WTC11 (cell line): ENCODE data around the gene FIZ1. TPM values are rescaled to one million over a fixed set of nuclear protein-coding genes. Genes with fewer than 3 reads are reported as not detected.

Experiments used
- ATAC-seq: fragments of 200-7000 bp; cut with Tn5 transposase; 2 replicates; pipeline ENCODE4 v1.10.0; 2021; ENCODE audit warnings: mild to moderate bottlenecking, moderate library complexity
- CTCF ChIA-PET: fragments of 300-600 bp; sonication (Branson Sonifier 250); formaldehyde crosslinking; loops from one replicate; lab custom pipeline; 2021; ENCODE audit warnings: antibody characterized with exemption; lab: Charles Lee
- POLR2A ChIA-PET: fragments of 350-600 bp; sonication (Branson Sonifier 250); formaldehyde crosslinking; loops from one replicate; lab custom pipeline; 2021; ENCODE audit warnings: antibody characterized with exemption; lab: Charles Lee
- DNase-seq: peaks from one replicate; pipeline ENCODE4 v3.0.0; 2021; ENCODE audit warnings: low spot score
- H3K27ac Mint-ChIP-seq: 2 replicates; pipeline ENCODE4 v1.8.0; 2021; ENCODE audit warnings: mixed read lengths
- H3K27me3 Mint-ChIP-seq: 2 replicates; pipeline ENCODE4 v1.8.0; 2021; ENCODE audit warnings: low read depth, mild to moderate bottlenecking, moderate library complexity, mixed read lengths
- H3K36me3 Mint-ChIP-seq: 2 replicates; pipeline ENCODE4 v1.8.0; 2021; ENCODE audit warnings: mixed read lengths
- H3K4me1 Mint-ChIP-seq: 2 replicates; pipeline ENCODE4 v1.8.0; 2022; ENCODE audit warnings: mixed read lengths
- H3K4me3 Mint-ChIP-seq: 2 replicates; pipeline ENCODE4 v1.8.0; 2021; ENCODE audit warnings: mild to moderate bottlenecking, moderate library complexity, mixed read lengths
- H3K9me3 Mint-ChIP-seq: 2 replicates; pipeline ENCODE4 v1.8.0; 2021; ENCODE audit warnings: mixed read lengths
- ATF2 ChIP-seq: sonication (generic); formaldehyde crosslinking; IDR thresholded peaks from 2 replicates; pipeline ENCODE4 v1.8.1; 2022; ENCODE audit warnings: low read depth, missing genetic modification reagents, borderline replicate concordance
- ATF3 ChIP-seq: sonication (generic); formaldehyde crosslinking; conservative IDR thresholded peaks from 2 replicates; pipeline ENCODE4 v1.8.1; 2022; ENCODE audit warnings: mild to moderate bottlenecking, missing genetic modification reagents
- CBFB ChIP-seq: sonication (generic); formaldehyde crosslinking; IDR thresholded peaks from 2 replicates; pipeline ENCODE4 v1.8.1; 2022; ENCODE audit warnings: mild to moderate bottlenecking, low read depth, missing genetic modification reagents
- CDX4 ChIP-seq: fragments of 250-450 bp; sonication (Bioruptor Pico); IDR thresholded peaks from 2 replicates; pipeline ENCODE4 v1.9.0; 2021; ENCODE audit warnings: moderate library complexity, mild to moderate bottlenecking, inconsistent platforms, borderline replicate concordance
- CREB1 ChIP-seq: sonication (generic); formaldehyde crosslinking; IDR thresholded peaks from 2 replicates; pipeline ENCODE4 v1.8.0; 2023; ENCODE audit warnings: mild to moderate bottlenecking, missing genetic modification reagents
- FOXP1 ChIP-seq: sonication (generic); formaldehyde crosslinking; IDR thresholded peaks from 2 replicates; pipeline ENCODE4 v1.8.0; 2022; ENCODE audit warnings: missing genetic modification reagents, mild to moderate bottlenecking, moderate library complexity, borderline replicate concordance
- FOXP4 ChIP-seq: sonication (generic); formaldehyde crosslinking; IDR thresholded peaks from 2 replicates; pipeline ENCODE4 v1.8.0; 2022; ENCODE audit warnings: mild to moderate bottlenecking, missing genetic modification reagents
- GABPB1 ChIP-seq: sonication (generic); formaldehyde crosslinking; IDR thresholded peaks from 2 replicates; pipeline ENCODE4 v1.8.1; 2023; ENCODE audit warnings: mild to moderate bottlenecking, missing genetic modification reagents
- IRF1 ChIP-seq: sonication (generic); formaldehyde crosslinking; IDR thresholded peaks from 2 replicates; pipeline ENCODE4 v1.8.0; 2023; ENCODE audit warnings: missing genetic modification reagents
- KAT7 ChIP-seq: sonication (generic); formaldehyde crosslinking; IDR thresholded peaks from 2 replicates; pipeline ENCODE4 v1.8.1; 2023; ENCODE audit warnings: missing genetic modification reagents, mild to moderate bottlenecking, borderline replicate concordance
- SMAD4 ChIP-seq: sonication (generic); formaldehyde crosslinking; IDR thresholded peaks from 2 replicates; pipeline ENCODE4 v1.8.0; 2022; ENCODE audit warnings: mild to moderate bottlenecking, missing genetic modification reagents
- SOX15 ChIP-seq: fragments of 250-450 bp; sonication (Bioruptor Pico); IDR thresholded peaks from 2 replicates; pipeline ENCODE4 v1.9.0; 2021; ENCODE audit warnings: mild to moderate bottlenecking
- SP1 ChIP-seq: sonication (generic); formaldehyde crosslinking; conservative IDR thresholded peaks from 2 replicates; pipeline ENCODE4 v1.8.1; 2022; ENCODE audit warnings: missing genetic modification reagents
- TEAD1 ChIP-seq: sonication (generic); formaldehyde crosslinking; IDR thresholded peaks from 2 replicates; pipeline ENCODE4 v1.8.0; 2022; ENCODE audit warnings: mild to moderate bottlenecking, missing genetic modification reagents
- ZBTB43 ChIP-seq: sonication (generic); formaldehyde crosslinking; IDR thresholded peaks from 2 replicates; pipeline ENCODE4 v1.8.1; 2023; ENCODE audit warnings: mild to moderate bottlenecking, missing genetic modification reagents
- ZNF281 ChIP-seq: sonication (generic); formaldehyde crosslinking; IDR thresholded peaks from 2 replicates; pipeline ENCODE4 v1.8.0; 2023; ENCODE audit warnings: mild to moderate bottlenecking, missing genetic modification reagents
- ZNF416 ChIP-seq: fragments of 250-450 bp; sonication (Bioruptor Pico); IDR thresholded peaks from 2 replicates; pipeline ENCODE4 v1.9.0; 2021; ENCODE audit warnings: mild to moderate bottlenecking, inconsistent platforms
- ZNF512 ChIP-seq: sonication (generic); formaldehyde crosslinking; IDR thresholded peaks from 2 replicates; pipeline ENCODE4 v1.8.1; 2022; ENCODE audit warnings: missing genetic modification reagents, borderline replicate concordance
- total RNA-seq: library from RNA; stranded (reverse); gene quantifications from 3 replicates; pipeline ENCODE4 v1.2.3, GENCODE V29; 2021

The FIZ1 gene
- total RNA-seq, 1 experiment from 2014 or later = 20.1 TPM

- CTCF ChIA-PET = interaction anchor here (0.7 to 2.0 kb wide), 5 partner anchors 19 to 437 kb away, joined by 4 to 20 read pairs (median 5); partner anchors contain the start of genes FIZ1 and ZNF865
These were observed 18.6 kb downstream of the FIZ1 start, which contains the start of gene ZNF579 for GRCh38 chr19:55580628-55581144. Gene ZNF579 (minus strand): TSS chr19:55580848. CDS start chr19:55579639, 1,209 bp downstream.

GRCh38 chr19:55579766-55580621, 19.3 kb downstream of the FIZ1 start:
- peak overlapping the region; percentile 86 for H3K4me3 Mint-ChIP-seq
- H3K27me3 Mint-ChIP-seq = peaks cover 12% of the 10 kb centered on the region
- ATAC-seq = peak; percentile 62
- ChIA-PET CTCF (interaction anchor here (0.7 to 2.0 kb wide), 5 partner anchors 19 to 436 kb away, joined by 4 to 20 read pairs (median 5); partner anchors contain the start of genes FIZ1 and ZNF865), POLR2A (interaction anchor here (1.1 kb wide), 1 partner anchor 30 kb away, joined by 3 read pairs; no protein-coding TSS in a partner anchor)
- H3K9me3 Mint-ChIP-seq = no peaks in the 10 kb centered on the region
- DNase-seq = peak; percentile 33
- peak overlapping the region; percentile 71 for H3K27ac Mint-ChIP-seq
- H3K4me1 Mint-ChIP-seq = peaks cover 5% of the 10 kb centered on the region
- peaks cover 13% of the 10 kb centered on the region for H3K36me3 Mint-ChIP-seq
- no peak for TF ChIP-seq CREB1 (CRISPR knock-in tag)
- TF ChIP-seq FOXP4 = no peak
- TF ChIP-seq TEAD1 (CRISPR knock-in tag) = no peak
- no peak for TF ChIP-seq IRF1 (CRISPR knock-in tag)
- no peak for TF ChIP-seq ZNF512 (CRISPR knock-in tag)
- TF ChIP-seq ATF3 (CRISPR knock-in tag) = no peak
- no peak for TF ChIP-seq ZBTB43 (CRISPR knock-in tag)
- no peak for TF ChIP-seq CBFB (CRISPR knock-in tag)
- no peak for TF ChIP-seq SMAD4 (CRISPR knock-in tag)
- no peak for TF ChIP-seq CDX4
- TF ChIP-seq SOX15 = no peak
- TF ChIP-seq FOXP1 = no peak

More at GRCh38 chr19:55580628-55581144, 18.6 kb downstream of the FIZ1 start, which contains the start of gene ZNF579:
- H3K27me3 Mint-ChIP-seq = peaks cover 17% of the 10 kb centered on the region
- POLR2A ChIA-PET = interaction anchor here (1.1 to 1.2 kb wide), 3 partner anchors 19 to 44 kb away, joined by 3 to 7 read pairs (median 3); partner anchors contain the start of genes FIZ1 and ZNF784
- H3K36me3 Mint-ChIP-seq = peaks cover 13% of the 10 kb centered on the region
- no peaks in the 10 kb centered on the region for H3K9me3 Mint-ChIP-seq
- ATAC-seq (peak; percentile 72), DNase-seq (peak; percentile 89)
- peaks cover 10% of the 10 kb centered on the region for H3K4me1 Mint-ChIP-seq
- H3K4me3 Mint-ChIP-seq = peak within 1 kb of the TSS; percentile 86
- TF ChIP-seq GABPB1 (peak; percentile 53), KAT7 (CRISPR knock-in tag) (peak; percentile 33; the same call in 1 of the 2 replicates), SP1 (CRISPR knock-in tag) (peak; percentile 75), ATF2 (no peak), ZNF281 (CRISPR knock-in tag) (0 out of 2 replicates have a peak, but pooled peaks have one; percentile 15), ZNF416 (CRISPR knock-in tag) (no peak)
- H3K27ac Mint-ChIP-seq = peak within 1 kb of the TSS; percentile 90
